GM12878 (cell line): ENCODE measurements around the gene FOXJ3. TPM values are rescaled to one million over a fixed set of nuclear protein-coding genes. Genes with fewer than 3 reads are reported as not detected.

Source experiments
- ATAC-seq: fragments of 200-7000 bp; cut with Tn5 transposase; 3 replicates; pipeline ENCODE4 v1.9.1; 2020; ENCODE audit warnings: mild to moderate bottlenecking, moderate library complexity
- BruUV-seq: library from RNA; stranded (reverse); fragments of 400-500 nt; replicated peaks from 2 replicates; lab custom pipeline; 2021; lab: Mats Ljungman, UMichigan
- CTCF ChIA-PET: fragments of 300-600 bp; sonication (Branson Sonifier 250); formaldehyde crosslinking; extraction: SDS; loops from one replicate; lab custom pipeline; 2021; ENCODE audit warnings: inconsistent platforms; lab: Yijun Ruan, JAX
- POLR2A ChIA-PET: fragments of 350-600 bp; formaldehyde crosslinking; extraction: SDS; loops from one replicate; lab custom pipeline; 2021; ENCODE audit warnings: inconsistent platforms; lab: Charles Lee
- RAD21 ChIA-PET: fragments of 300-600 bp; sonication (Branson Sonifier 250); formaldehyde crosslinking; loops from one replicate; lab custom pipeline; 2023; ENCODE audit warnings: antibody characterized with exemption; ENCODE audit not compliant: unreplicated experiment; lab: Charles Lee
- SMC1A ChIA-PET: fragments of 300-600 bp; sonication (Branson Sonifier 250); formaldehyde crosslinking; loops from one replicate; lab custom pipeline; 2023; ENCODE audit not compliant: unreplicated experiment, uncharacterized antibody; lab: Charles Lee
- DNase-seq: peaks from one replicate; pipeline ENCODE4 v3.0.0-alpha.2; 2011; ENCODE audit warnings: low read depth, low spot score
- FAIRE-seq: peaks from 3 replicates; lab custom pipeline; 2011; peaks lifted over from hg19 to GRCh38; lab: Jason Lieb, UNC
- H2AFZ ChIP-seq: 2 replicates; pipeline ENCODE4 v1.6.0; 2011; ENCODE audit warnings: low read depth, low read length, control low read depth; ENCODE audit not compliant: control insufficient read depth
- H3K27ac ChIP-seq: 2 replicates; pipeline ENCODE4 v1.5.1; 2011; ENCODE audit warnings: control low read depth; ENCODE audit not compliant: control insufficient read depth, insufficient read depth
- H3K27me3 ChIP-seq, 2 experiments: replicated peaks in 1 of 2; 2 replicates each; pipeline versions ENCODE4 v1.6.0 to v1.6.1; 2011; ENCODE audit warnings: low read length in 1 of 2; ENCODE audit not compliant: control insufficient read depth in 2 of 2, insufficient read depth in 2 of 2
- H3K36me3 ChIP-seq, 2 experiments: 2 replicates each; pipeline ENCODE4 v1.5.1; 2011; ENCODE audit warnings: low read length in 1 of 2; ENCODE audit not compliant: control insufficient read depth in 2 of 2, insufficient read depth in 2 of 2
- H3K4me1 ChIP-seq: 2 replicates; pipeline ENCODE4 v1.6.1; 2011; ENCODE audit warnings: mild to moderate bottlenecking, low read length, moderate library complexity, mixed read lengths; ENCODE audit not compliant: control insufficient read depth, insufficient read depth
- H3K4me2 ChIP-seq: 2 replicates; pipeline ENCODE4 v1.6.0; 2011; ENCODE audit warnings: control low read depth; ENCODE audit not compliant: control insufficient read depth, insufficient read depth
- H3K4me3 ChIP-seq: fragments of 200-600 bp; sonication (generic); 2 replicates; pipeline ENCODE4 v1.5.1; 2016
- H3K79me2 ChIP-seq: 2 replicates; pipeline ENCODE4 v1.6.0; 2011; ENCODE audit warnings: low read length; ENCODE audit not compliant: control insufficient read depth, insufficient read depth
- H3K9ac ChIP-seq: 2 replicates; pipeline ENCODE4 v1.8.0; 2011; ENCODE audit warnings: low read length, control low read depth, mixed read lengths; ENCODE audit not compliant: control insufficient read depth, insufficient read depth
- H3K9me3 ChIP-seq: replicated peaks from 3 replicates; pipeline ENCODE4 v1.5.1; 2011; ENCODE audit warnings: mild to moderate bottlenecking, low read length; ENCODE audit not compliant: control insufficient read depth, insufficient read depth
- H4K20me1 ChIP-seq: 2 replicates; pipeline ENCODE4 v1.6.0; 2011; ENCODE audit not compliant: control insufficient read depth, insufficient read depth
- SMAD5 ChIP-seq: IDR thresholded peaks from 2 replicates; pipeline ENCODE4 v1.6.1; 2016; ENCODE audit warnings: antibody characterized with exemption, low read depth
- YBX1 ChIP-seq: fragments of 450-650 bp; IDR thresholded peaks from 2 replicates; pipeline ENCODE4 v1.6.1; 2016; ENCODE audit warnings: antibody characterized with exemption
- ZNF207 ChIP-seq: fragments of 450-650 bp; IDR thresholded peaks from 2 replicates; pipeline ENCODE4 v1.6.1; 2014; ENCODE audit warnings: antibody characterized with exemption, mild to moderate bottlenecking, borderline replicate concordance
- WGBS: methylation state at CpG from one replicate; pipeline ENCODE4 v1.1.6; 2016; ENCODE audit warnings: low lambda C conversion rate; ENCODE audit not compliant: insufficient replicate concordance, insufficient coverage; ENCODE audit errors: missing lambda C conversion rate; 5-methylcytosine and 5-hydroxymethylcytosine counted together
- in situ Hi-C: fragments of 300-500 bp; cut with MboI; formaldehyde crosslinking; loops from 9 replicates; pipeline ENCODE4 v1.14.3; 2018; ENCODE audit warnings: mixed read lengths
- intact Hi-C: fragments of 100-400 bp; cut with micrococcal nuclease; formaldehyde crosslinking; loops from one replicate; pipeline ENCODE4 v1.14.2; 2022; ENCODE audit not compliant: unreplicated experiment
- polyA plus RNA-seq, 11 experiments: library from polyadenylated mRNA; depleted of rRNA in 4 of 11; unstranded in 6 of 11; stranded (reverse) in 5 of 11; fragments of >200 nt; fragmentation: Nextera tagmentation in 4 of 11; fragmentation: Illumina TruSeq in 1 of 11; extraction: Ambion mirVana in 4 of 11; extraction: Trizol in 1 of 11; gene quantifications; 1 replicate in 1 of 11; 2 replicates in 10 of 11; pipeline versions ENCODE4 v1.2.1 to v1.2.3, GENCODE V29; 2011 to 2016; ENCODE audit warnings: inconsistent platforms in 2 of 11, missing spikeins in 2 of 11, low read depth in 1 of 11
- total RNA-seq, 4 experiments: library from RNA; depleted of rRNA in 3 of 4; stranded (reverse); fragments of >200 nt in 3 of 4; fragmentation: Illumina TruSeq in 1 of 4; extraction: Trizol in 1 of 4; gene quantifications; 2 replicates each; pipeline versions ENCODE4 v1.2.1 to v1.2.3, GENCODE V29; 2013 to 2021
- TF ChIP-seq, protein P1 (sequence below): fragments of 450-650 bp; IDR thresholded peaks from 2 replicates; pipeline ENCODE4 v1.6.1; 2016; ENCODE audit warnings: mild to moderate bottlenecking, moderate library complexity, borderline replicate concordance
- TF ChIP-seq, protein P2 (sequence below): fragments of 450-650 bp; IDR thresholded peaks from 2 replicates; pipeline ENCODE4 v1.6.1; 2017; ENCODE audit warnings: mild to moderate bottlenecking, moderate library complexity

The FOXJ3 gene
- total and polyA plus RNA-seq, 10 of the 15 experiments (the other 5 are each of a cell fraction or from before 2014, with no cell fraction given), result 9.5 to 54.2 (median 24.7) TPM

- CTCF ChIA-PET, result no interaction called here
- 89% methylated on average over 7 of the region's 7 CpGs for WGBS
Observed at GRCh38 chr1:42231253-42231652, 103.8 kb downstream of the FOXJ3 start.

More at GRCh38 chr1:42231253-42231652, 103.8 kb downstream of the FOXJ3 start:
- Histone ChIP-seq H2AFZ (no peak overlapping the region), H3K4me1 (no peaks in the 10 kb centered on the region), H3K4me2 (no peak overlapping the region), H3K4me3 (no peak overlapping the region), H3K27me3 (no peaks in the 10 kb centered on the region), H4K20me1 (no peaks in the 10 kb centered on the region), H3K9ac (no peak overlapping the region), H3K9me3 (peaks cover 8% of the 10 kb centered on the region; the same call in 2 of the 3 replicates), H3K79me2 (peaks cover 1% of the 10 kb centered on the region), H3K27ac (no peak overlapping the region), H3K36me3 (no peaks in the 10 kb centered on the region; a peak in 1 of 4 replicates)
- FAIRE-seq (no peak), DNase-seq (no peak), ATAC-seq (no peak)
- POLR2A ChIA-PET, result no interaction called here
- SMC1A ChIA-PET, result no interaction called here
- BruUV-seq, result no TSS peak
- intact Hi-C loops (no loop called here), in situ Hi-C loops (no loop called here)
- no peak for TF ChIP-seq SMAD5
- TF ChIP-seq, protein P1, sequence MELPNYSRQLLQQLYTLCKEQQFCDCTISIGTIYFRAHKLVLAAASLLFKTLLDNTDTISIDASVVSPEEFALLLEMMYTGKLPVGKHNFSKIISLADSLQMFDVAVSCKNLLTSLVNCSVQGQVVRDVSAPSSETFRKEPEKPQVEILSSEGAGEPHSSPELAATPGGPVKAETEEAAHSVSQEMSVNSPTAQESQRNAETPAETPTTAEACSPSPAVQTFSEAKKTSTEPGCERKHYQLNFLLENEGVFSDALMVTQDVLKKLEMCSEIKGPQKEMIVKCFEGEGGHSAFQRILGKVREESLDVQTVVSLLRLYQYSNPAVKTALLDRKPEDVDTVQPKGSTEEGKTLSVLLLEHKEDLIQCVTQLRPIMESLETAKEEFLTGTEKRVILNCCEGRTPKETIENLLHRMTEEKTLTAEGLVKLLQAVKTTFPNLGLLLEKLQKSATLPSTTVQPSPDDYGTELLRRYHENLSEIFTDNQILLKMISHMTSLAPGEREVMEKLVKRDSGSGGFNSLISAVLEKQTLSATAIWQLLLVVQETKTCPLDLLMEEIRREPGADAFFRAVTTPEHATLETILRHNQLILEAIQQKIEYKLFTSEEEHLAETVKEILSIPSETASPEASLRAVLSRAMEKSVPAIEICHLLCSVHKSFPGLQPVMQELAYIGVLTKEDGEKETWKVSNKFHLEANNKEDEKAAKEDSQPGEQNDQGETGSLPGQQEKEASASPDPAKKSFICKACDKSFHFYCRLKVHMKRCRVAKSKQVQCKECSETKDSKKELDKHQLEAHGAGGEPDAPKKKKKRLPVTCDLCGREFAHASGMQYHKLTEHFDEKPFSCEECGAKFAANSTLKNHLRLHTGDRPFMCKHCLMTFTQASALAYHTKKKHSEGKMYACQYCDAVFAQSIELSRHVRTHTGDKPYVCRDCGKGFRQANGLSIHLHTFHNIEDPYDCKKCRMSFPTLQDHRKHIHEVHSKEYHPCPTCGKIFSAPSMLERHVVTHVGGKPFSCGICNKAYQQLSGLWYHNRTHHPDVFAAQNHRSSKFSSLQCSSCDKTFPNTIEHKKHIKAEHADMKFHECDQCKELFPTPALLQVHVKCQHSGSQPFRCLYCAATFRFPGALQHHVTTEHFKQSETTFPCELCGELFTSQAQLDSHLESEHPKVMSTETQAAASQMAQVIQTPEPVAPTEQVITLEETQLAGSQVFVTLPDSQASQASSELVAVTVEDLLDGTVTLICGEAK, result no peak
- TF ChIP-seq, protein P2, sequence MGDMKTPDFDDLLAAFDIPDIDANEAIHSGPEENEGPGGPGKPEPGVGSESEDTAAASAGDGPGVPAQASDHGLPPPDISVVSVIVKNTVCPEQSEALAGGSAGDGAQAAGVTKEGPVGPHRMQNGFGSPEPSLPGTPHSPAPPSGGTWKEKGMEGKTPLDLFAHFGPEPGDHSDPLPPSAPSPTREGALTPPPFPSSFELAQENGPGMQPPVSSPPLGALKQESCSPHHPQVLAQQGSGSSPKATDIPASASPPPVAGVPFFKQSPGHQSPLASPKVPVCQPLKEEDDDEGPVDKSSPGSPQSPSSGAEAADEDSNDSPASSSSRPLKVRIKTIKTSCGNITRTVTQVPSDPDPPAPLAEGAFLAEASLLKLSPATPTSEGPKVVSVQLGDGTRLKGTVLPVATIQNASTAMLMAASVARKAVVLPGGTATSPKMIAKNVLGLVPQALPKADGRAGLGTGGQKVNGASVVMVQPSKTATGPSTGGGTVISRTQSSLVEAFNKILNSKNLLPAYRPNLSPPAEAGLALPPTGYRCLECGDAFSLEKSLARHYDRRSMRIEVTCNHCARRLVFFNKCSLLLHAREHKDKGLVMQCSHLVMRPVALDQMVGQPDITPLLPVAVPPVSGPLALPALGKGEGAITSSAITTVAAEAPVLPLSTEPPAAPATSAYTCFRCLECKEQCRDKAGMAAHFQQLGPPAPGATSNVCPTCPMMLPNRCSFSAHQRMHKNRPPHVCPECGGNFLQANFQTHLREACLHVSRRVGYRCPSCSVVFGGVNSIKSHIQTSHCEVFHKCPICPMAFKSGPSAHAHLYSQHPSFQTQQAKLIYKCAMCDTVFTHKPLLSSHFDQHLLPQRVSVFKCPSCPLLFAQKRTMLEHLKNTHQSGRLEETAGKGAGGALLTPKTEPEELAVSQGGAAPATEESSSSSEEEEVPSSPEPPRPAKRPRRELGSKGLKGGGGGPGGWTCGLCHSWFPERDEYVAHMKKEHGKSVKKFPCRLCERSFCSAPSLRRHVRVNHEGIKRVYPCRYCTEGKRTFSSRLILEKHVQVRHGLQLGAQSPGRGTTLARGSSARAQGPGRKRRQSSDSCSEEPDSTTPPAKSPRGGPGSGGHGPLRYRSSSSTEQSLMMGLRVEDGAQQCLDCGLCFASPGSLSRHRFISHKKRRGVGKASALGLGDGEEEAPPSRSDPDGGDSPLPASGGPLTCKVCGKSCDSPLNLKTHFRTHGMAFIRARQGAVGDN, result no peak
- TF ChIP-seq ZNF207, result no peak
- no peak for TF ChIP-seq YBX1
- RAD21 ChIA-PET, result no interaction called here
